Spleen (tissue), 11 donors: ENCODE measurements around the gene OPRD1. TPM values are rescaled to one million over a fixed set of nuclear protein-coding genes. Genes with fewer than 3 reads are reported as not detected.

Experiments used
- DNase-seq: peaks from one replicate; pipeline ENCODE4 v3.0.0-alpha.2; 2020
- H3K27ac ChIP-seq, 8 donors: fragments of 200-600 bp; sonication (generic) in 7 of 8; 1 replicate in 4 of 8; 2 replicates in 4 of 8; pipeline versions ENCODE4 v1.5.0 to v1.8.0; 2016 to 2021; ENCODE audit warnings: inconsistent platforms in 4 of 8, mild to moderate bottlenecking in 4 of 8, moderate library complexity in 1 of 8
- H3K27me3 ChIP-seq, 7 donors: fragments of 200-600 bp; sonication (generic) in 6 of 7; replicated peaks in 1 of 7; 1 replicate in 4 of 7; 2 replicates in 3 of 7; pipeline versions ENCODE4 v1.5.0 to v1.8.0; 2016 to 2021; ENCODE audit warnings: inconsistent platforms in 3 of 7, mild to moderate bottlenecking in 1 of 7
- H3K36me3 ChIP-seq, 6 donors: fragments of 200-600 bp; sonication (generic) in 5 of 6; 1 replicate in 4 of 6; 2 replicates in 2 of 6; pipeline versions ENCODE4 v1.5.0 to v1.8.0; 2016 to 2021; ENCODE audit warnings: inconsistent platforms in 2 of 6
- H3K4me1 ChIP-seq, 6 donors: fragments of 200-600 bp; sonication (generic) in 5 of 6; 1 replicate in 3 of 6; 2 replicates in 3 of 6; pipeline versions ENCODE4 v1.5.0 to v1.8.0; 2016 to 2021; ENCODE audit warnings: inconsistent platforms in 3 of 6
- H3K4me3 ChIP-seq, 8 donors: fragments of 200-600 bp; sonication (generic) in 7 of 8; 1 replicate in 4 of 8; 2 replicates in 4 of 8; pipeline versions ENCODE4 v1.5.0 to v1.8.0; 2016 to 2021; ENCODE audit warnings: inconsistent platforms in 4 of 8, mild to moderate bottlenecking in 4 of 8, moderate library complexity in 2 of 8
- H3K9me3 ChIP-seq, 8 donors: fragments of 200-600 bp; sonication (generic) in 7 of 8; 1 replicate in 4 of 8; 2 replicates in 4 of 8; pipeline versions ENCODE4 v1.5.0 to v1.8.0; 2016 to 2021; ENCODE audit warnings: inconsistent platforms in 4 of 8
- POLR2A ChIP-seq, 3 donors: fragments of 450-650 bp; IDR thresholded peaks; one replicate each; pipeline ENCODE4 v1.5.1; 2017; ENCODE audit warnings: antibody characterized with exemption in 3 of 3, mild to moderate bottlenecking in 1 of 3
- POLR2AphosphoS5 ChIP-seq, 3 donors: sonication (generic); formaldehyde crosslinking; IDR thresholded peaks; one replicate each; pipeline ENCODE4 v1.5.1; 2017; ENCODE audit warnings: antibody characterized with exemption in 3 of 3
- whole genome bisulfite sequencing, 5 donors: extraction: QIAGEN DNeasy Blood & Tissue Kit in 3 of 5; methylation state at CpG; one replicate each; pipeline versions ENCODE4 v1.1.5 to v1.1.7; 2013 to 2018; 5-methylcytosine and 5-hydroxymethylcytosine counted together
- intact Hi-C: fragments of 100-400 bp; cut with DNase I; formaldehyde crosslinking; loops from one replicate; pipeline ENCODE4 v1.15.0; 2023; ENCODE audit warnings: low total_unique reads
- polyA plus RNA-seq, 3 donors: library from polyadenylated mRNA; stranded (reverse); fragments of 200-250 nt; gene quantifications; one replicate each; pipeline ENCODE4 v1.2.1, GENCODE V29; 2013
- total RNA-seq, 7 donors: library from RNA; depleted of rRNA in 3 of 7; stranded (reverse); fragments of >200 nt in 3 of 7; fragmentation: NEBNext Ultra II Directional in 4 of 7; extraction: Animal tissue kit (Norgen Biotek cat#: 25700) in 4 of 7; gene quantifications; one replicate each; pipeline versions ENCODE4 v1.1.0 to v1.2.1, GENCODE V29; 2016 to 2021
- TF ChIP-seq, protein P1 (sequence below), 11 experiments: fragments of 200-600 bp in 7 of 11; fragments of 450-650 bp in 4 of 11; sonication (generic) in 4 of 11; IDR thresholded peaks in 8 of 11; conservative IDR thresholded peaks in 3 of 11; 1 replicate in 7 of 11; 2 replicates in 4 of 11; pipeline versions ENCODE4 v1.4.0 to v1.8.0; 2016 to 2021; ENCODE audit warnings: antibody characterized with exemption in 11 of 11, inconsistent platforms in 4 of 11, mild to moderate bottlenecking in 1 of 11
- donor health status: healthy with polysubstance abuse.
- donor health status: DM: no; HTN: no; CAD: no; lungs with moderate emphysema.
- donor health status: DM: no; HTN: no; CAD: no.
- donor health status: Bipolar disorder and iron deficiency.
- donor health status: healthy.
- donor health status: DM: no; HTN: no; CAD: no.
- donor health status: DM: yes; HTN: yes; CAD: no.

Gene OPRD1
- total and polyA plus RNA-seq, 10 donors = not detected

DNA sequence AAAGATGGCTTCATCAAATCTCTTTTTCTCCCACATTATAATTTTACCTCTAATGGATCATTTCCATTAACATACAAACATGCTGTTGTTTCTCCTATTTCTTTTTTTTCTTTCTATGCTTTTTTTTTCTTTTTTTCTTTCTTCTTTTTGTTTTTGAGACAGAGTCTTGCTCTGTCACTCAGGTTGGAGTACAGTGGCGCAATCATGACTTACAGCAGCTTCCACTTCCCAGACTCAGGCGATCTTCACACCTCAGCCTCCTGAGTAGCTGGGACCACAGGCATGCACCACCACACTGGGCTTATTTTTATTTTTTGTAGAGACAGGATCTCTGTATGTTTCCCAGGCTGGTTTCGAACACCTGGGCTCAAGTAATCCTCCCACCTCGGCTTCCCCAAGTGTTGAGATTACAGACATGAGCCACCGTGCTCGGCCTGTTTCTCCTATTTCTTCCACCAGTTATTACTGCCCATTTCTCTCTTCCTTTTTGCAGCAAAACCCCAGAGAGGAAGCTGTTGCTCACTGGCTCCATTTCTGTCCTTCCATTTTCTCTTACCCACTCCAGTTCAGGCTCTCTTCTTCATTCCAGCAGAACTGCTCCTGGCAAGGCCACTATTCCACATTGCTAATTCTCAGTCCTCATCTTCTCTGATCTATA is 32.1 kb upstream of the OPRD1 start:
- Histone ChIP-seq H3K4me1 (peaks cover 0 to 26% (median 11%) of the 10 kb centered on the region in 6 donors), H3K9me3 (no peaks in the 10 kb centered on the region), H3K4me3 (no peak overlapping the region), H3K27ac (peak overlapping the region in 5 of 8 donors; percentile 8 to 73 (median 57)), H3K36me3 (no peaks in the 10 kb centered on the region), H3K27me3 (no peaks in the 10 kb centered on the region)
- intact Hi-C loops = no loop called here
- 56 to 86% (median 76%) methylated on average over 6 of the region's 6 CpGs for WGBS, 5 donors
- TF ChIP-seq, protein P1, sequence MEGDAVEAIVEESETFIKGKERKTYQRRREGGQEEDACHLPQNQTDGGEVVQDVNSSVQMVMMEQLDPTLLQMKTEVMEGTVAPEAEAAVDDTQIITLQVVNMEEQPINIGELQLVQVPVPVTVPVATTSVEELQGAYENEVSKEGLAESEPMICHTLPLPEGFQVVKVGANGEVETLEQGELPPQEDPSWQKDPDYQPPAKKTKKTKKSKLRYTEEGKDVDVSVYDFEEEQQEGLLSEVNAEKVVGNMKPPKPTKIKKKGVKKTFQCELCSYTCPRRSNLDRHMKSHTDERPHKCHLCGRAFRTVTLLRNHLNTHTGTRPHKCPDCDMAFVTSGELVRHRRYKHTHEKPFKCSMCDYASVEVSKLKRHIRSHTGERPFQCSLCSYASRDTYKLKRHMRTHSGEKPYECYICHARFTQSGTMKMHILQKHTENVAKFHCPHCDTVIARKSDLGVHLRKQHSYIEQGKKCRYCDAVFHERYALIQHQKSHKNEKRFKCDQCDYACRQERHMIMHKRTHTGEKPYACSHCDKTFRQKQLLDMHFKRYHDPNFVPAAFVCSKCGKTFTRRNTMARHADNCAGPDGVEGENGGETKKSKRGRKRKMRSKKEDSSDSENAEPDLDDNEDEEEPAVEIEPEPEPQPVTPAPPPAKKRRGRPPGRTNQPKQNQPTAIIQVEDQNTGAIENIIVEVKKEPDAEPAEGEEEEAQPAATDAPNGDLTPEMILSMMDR (IDR thresholded peaks at IDR 0.05 in 8 of 11, conservative IDR thresholded peaks at IDR 0.05 in 3 of 11) = no peak
- TF ChIP-seq POLR2AphosphoS5 (IDR thresholded peaks at IDR 0.05) (no peak), POLR2A (IDR thresholded peaks at IDR 0.05) (no peak)
- DNase-seq = no peak

DNA sequence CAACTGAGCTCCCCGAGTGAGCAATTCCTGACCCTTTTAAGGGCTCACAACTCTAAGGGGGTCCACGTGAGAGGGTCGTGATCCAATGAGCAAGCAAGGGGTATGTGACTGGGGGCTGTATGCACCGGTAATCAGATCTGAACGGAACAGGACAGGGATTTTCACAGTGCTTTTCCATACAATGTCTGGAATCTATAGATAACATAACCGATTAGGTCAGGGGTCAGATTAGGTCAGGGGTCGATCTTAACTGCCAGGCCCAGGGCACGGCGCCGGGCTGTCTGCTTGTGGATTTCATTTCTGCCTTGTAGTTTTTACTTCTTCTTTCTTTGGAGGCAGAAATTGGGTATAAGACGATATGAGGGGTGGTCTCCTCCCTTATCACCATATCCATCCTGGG is 30.7 kb upstream of the OPRD1 start:
- intact Hi-C loops = no loop called here
- H3K27ac ChIP-seq = no peak overlapping the region
- TF ChIP-seq POLR2AphosphoS5 (IDR thresholded peaks at IDR 0.05) = no peak
- TF ChIP-seq, protein P1 (IDR thresholded peaks at IDR 0.05 in 8 of 11, conservative IDR thresholded peaks at IDR 0.05 in 3 of 11) = no peak
- TF ChIP-seq POLR2A (IDR thresholded peaks at IDR 0.05) = no peak
- no peak for DNase-seq
- 71 to 86% (median 80%) methylated on average over 11 of the region's 11 CpGs for WGBS, 5 donors
- H3K9me3 ChIP-seq = no peaks in the 10 kb centered on the region
- no peaks in the 10 kb centered on the region for H3K36me3 ChIP-seq
- H3K27me3 ChIP-seq = no peaks in the 10 kb centered on the region
- H3K4me1 ChIP-seq = peaks cover 0 to 26% (median 9%) of the 10 kb centered on the region in 6 donors
- no peak overlapping the region for H3K4me3 ChIP-seq

DNA sequence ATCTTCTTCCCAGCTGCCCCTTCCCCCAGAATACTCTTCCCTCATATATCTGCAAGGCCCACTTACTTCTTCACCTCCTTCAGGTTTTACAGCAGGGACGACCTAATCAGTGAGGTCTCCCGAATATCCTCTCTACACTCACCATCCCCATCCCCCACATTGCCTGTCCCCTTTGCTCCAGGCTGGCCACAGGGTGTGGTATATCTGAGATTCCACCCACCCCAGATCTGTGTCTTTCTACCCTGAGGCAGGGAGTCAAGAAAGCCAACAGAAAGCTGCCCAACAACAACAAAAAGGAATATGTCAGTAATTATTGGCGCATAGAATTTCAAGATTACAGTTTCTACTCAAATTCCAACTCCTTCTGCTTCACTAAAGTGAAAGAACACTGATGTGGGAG is 30.0 kb upstream of the OPRD1 start:
- 73 to 92% (median 85%) methylated on average over 3 of the region's 3 CpGs for WGBS, 5 donors
- Histone ChIP-seq H3K4me1 (peaks cover 0 to 26% (median 9%) of the 10 kb centered on the region in 6 donors), H3K27me3 (no peaks in the 10 kb centered on the region), H3K9me3 (no peaks in the 10 kb centered on the region), H3K4me3 (no peak overlapping the region), H3K27ac (no peak overlapping the region), H3K36me3 (no peaks in the 10 kb centered on the region)
- intact Hi-C loops = no loop called here
- TF ChIP-seq, protein P1 (IDR thresholded peaks at IDR 0.05 in 8 of 11, conservative IDR thresholded peaks at IDR 0.05 in 3 of 11) = no peak
- no peak for TF ChIP-seq POLR2A (IDR thresholded peaks at IDR 0.05)
- TF ChIP-seq POLR2AphosphoS5 (IDR thresholded peaks at IDR 0.05) = no peak
- DNase-seq = no peak

DNA sequence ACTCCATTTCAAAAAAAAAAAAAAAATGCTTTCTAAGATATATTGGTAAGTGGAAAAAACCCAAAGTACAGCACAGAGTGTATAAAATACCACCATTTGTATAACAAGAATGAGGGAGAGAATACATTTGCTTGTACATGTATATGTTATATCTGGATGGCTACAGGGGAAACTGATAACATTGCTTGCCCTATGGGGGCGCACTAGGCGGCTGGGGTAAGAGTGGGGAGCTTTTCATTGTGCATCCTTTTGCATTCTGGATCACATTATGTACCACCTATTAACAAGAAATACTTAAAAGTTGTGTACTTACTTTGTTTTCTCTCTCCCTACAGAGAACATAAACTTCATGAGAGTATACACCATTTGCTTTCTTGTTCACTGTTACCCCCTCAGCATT is 28.6 kb upstream of the OPRD1 start:
- intact Hi-C loops = no loop called here
- 74 to 93% (median 79%) methylated on average over 2 of the region's 2 CpGs for WGBS, 5 donors
- no peaks in the 10 kb centered on the region for H3K9me3 ChIP-seq
- no peak overlapping the region for H3K27ac ChIP-seq
- peaks cover 0 to 26% (median 9%) of the 10 kb centered on the region in 6 donors for H3K4me1 ChIP-seq
- TF ChIP-seq, protein P1 (IDR thresholded peaks at IDR 0.05 in 8 of 11, conservative IDR thresholded peaks at IDR 0.05 in 3 of 11) = no peak
- TF ChIP-seq POLR2AphosphoS5 (IDR thresholded peaks at IDR 0.05) = no peak
- TF ChIP-seq POLR2A (IDR thresholded peaks at IDR 0.05) = no peak
- H3K36me3 ChIP-seq = no peaks in the 10 kb centered on the region
- no peaks in the 10 kb centered on the region for H3K27me3 ChIP-seq
- H3K4me3 ChIP-seq = no peak overlapping the region
- DNase-seq = no peak
